Uterus (tissue), 2 donors: ENCODE measurements around the gene SCN5A.

Experiments
- POLR2A ChIP-seq, 2 donors: fragments of 450-650 bp; IDR thresholded peaks; one replicate each; pipeline ENCODE4 v1.6.1; 2016; ENCODE audit warnings: antibody characterized with exemption in 2 of 2, mild to moderate bottlenecking in 1 of 2, moderate library complexity in 1 of 2
- TF ChIP-seq, protein P1 (sequence below), 4 experiments: fragments of 200-600 bp in 2 of 4; fragments of 450-650 bp in 2 of 4; sonication (generic) in 2 of 4; IDR thresholded peaks; one replicate each; pipeline ENCODE4 v1.5.1; 2016 to 2019; ENCODE audit warnings: antibody characterized with exemption in 4 of 4, mild to moderate bottlenecking in 2 of 4, moderate library complexity in 1 of 4

GRCh38 chr3:38627956-38628355 is 21.5 kb downstream of the SCN5A start:
- TF ChIP-seq, protein P1, sequence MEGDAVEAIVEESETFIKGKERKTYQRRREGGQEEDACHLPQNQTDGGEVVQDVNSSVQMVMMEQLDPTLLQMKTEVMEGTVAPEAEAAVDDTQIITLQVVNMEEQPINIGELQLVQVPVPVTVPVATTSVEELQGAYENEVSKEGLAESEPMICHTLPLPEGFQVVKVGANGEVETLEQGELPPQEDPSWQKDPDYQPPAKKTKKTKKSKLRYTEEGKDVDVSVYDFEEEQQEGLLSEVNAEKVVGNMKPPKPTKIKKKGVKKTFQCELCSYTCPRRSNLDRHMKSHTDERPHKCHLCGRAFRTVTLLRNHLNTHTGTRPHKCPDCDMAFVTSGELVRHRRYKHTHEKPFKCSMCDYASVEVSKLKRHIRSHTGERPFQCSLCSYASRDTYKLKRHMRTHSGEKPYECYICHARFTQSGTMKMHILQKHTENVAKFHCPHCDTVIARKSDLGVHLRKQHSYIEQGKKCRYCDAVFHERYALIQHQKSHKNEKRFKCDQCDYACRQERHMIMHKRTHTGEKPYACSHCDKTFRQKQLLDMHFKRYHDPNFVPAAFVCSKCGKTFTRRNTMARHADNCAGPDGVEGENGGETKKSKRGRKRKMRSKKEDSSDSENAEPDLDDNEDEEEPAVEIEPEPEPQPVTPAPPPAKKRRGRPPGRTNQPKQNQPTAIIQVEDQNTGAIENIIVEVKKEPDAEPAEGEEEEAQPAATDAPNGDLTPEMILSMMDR (IDR thresholded peaks at IDR 0.05): no peak
- TF ChIP-seq POLR2A (IDR thresholded peaks at IDR 0.05): no peak
